HCT116 (cell line): ENCODE data around the gene LINC00632. TPM values are rescaled to one million over a fixed set of nuclear protein-coding genes. Genes with fewer than 3 reads are reported as not detected.

Experiments
- ATAC-seq: fragments of 200-7000 bp; cut with Tn5 transposase; 2 replicates; pipeline ENCODE4 v1.9.1; 2020; ENCODE audit warnings: mild to moderate bottlenecking, moderate library complexity
- BruUV-seq: library from RNA; stranded (reverse); fragments of 400-500 nt; replicated peaks from 2 replicates; lab custom pipeline; 2021; lab: Mats Ljungman, UMichigan
- CTCF ChIA-PET: fragments of 300-600 bp; sonication (Branson Sonifier 250); formaldehyde crosslinking; loops from one replicate; lab custom pipeline; 2021; ENCODE audit warnings: antibody characterized with exemption; lab: Charles Lee
- POLR2A ChIA-PET: fragments of 300-600, 350-600 bp; sonication (Branson Sonifier 250); formaldehyde crosslinking; loops from one replicate; lab custom pipeline; 2021; ENCODE audit warnings: antibody characterized with exemption; lab: Charles Lee
- RAD21 ChIA-PET, 2 experiments: fragments of 300-600 bp; sonication (Branson Sonifier 250); formaldehyde crosslinking; loops; one replicate each; lab custom pipeline; 2023; ENCODE audit warnings: low total read pairs in 2 of 2; ENCODE audit not compliant: uncharacterized antibody in 2 of 2, unreplicated experiment in 2 of 2, low non-redundant PET in 1 of 2; lab: Charles Lee
- DNase-seq: peaks from one replicate; pipeline ENCODE4 v3.0.0-alpha.2; 2010; ENCODE audit warnings: low read depth, low spot score
- H2AFZ ChIP-seq: fragments of 200-600 bp; shearing (Covaris generic), sonication (generic); 2 replicates; pipeline ENCODE4 v1.6.1; 2017; ENCODE audit warnings: low read depth, mixed run types, mixed read lengths, antibody characterized with exemption, low read length; ENCODE audit not compliant: poor library complexity, severe bottlenecking
- H3K27ac ChIP-seq: 2 replicates; pipeline ENCODE4 v1.5.1; 2012; ENCODE audit warnings: low read depth, low read length
- H3K27me3 ChIP-seq: fragments of 200-600 bp; sonication (generic); 2 replicates; pipeline ENCODE4 v1.6.1; 2016; ENCODE audit warnings: mixed run types, low read length, mixed read lengths; ENCODE audit not compliant: insufficient read depth
- H3K36me3 ChIP-seq, 2 experiments: fragments of 200-500 bp in 1 of 2; fragments of 200-600 bp in 1 of 2; sonication (Bioruptor generic) in 1 of 2; sonication (generic) in 1 of 2; 2 replicates each; pipeline versions ENCODE4 v1.5.1 to v1.6.1; 2014 to 2016; ENCODE audit warnings: low read length in 2 of 2, inconsistent platforms in 1 of 2, mixed read lengths in 1 of 2, mixed run types in 1 of 2; ENCODE audit not compliant: insufficient read depth in 2 of 2, control insufficient read depth in 1 of 2
- H3K4me1 ChIP-seq, 2 experiments: fragments of 200-600 bp in 1 of 2; sonication (generic) in 1 of 2; 2 replicates each; pipeline versions ENCODE4 v1.5.1 to v1.6.1; 2012 to 2017; ENCODE audit warnings: low read length in 2 of 2, inconsistent platforms in 1 of 2, mild to moderate bottlenecking in 1 of 2, mixed read lengths in 1 of 2, mixed run types in 1 of 2, moderate library complexity in 1 of 2; ENCODE audit not compliant: insufficient read depth in 2 of 2, control insufficient read depth in 1 of 2
- H3K4me2 ChIP-seq: fragments of 200-600 bp; sonication (generic); 2 replicates; pipeline ENCODE4 v1.6.1; 2017; ENCODE audit warnings: mixed run types, low read length, mixed read lengths
- H3K4me3 ChIP-seq, 2 experiments: fragments of 200-600 bp in 1 of 2; sonication (generic) in 1 of 2; replicated peaks in 1 of 2; 2 replicates each; pipeline ENCODE4 v1.5.1; 2011 to 2016; ENCODE audit warnings: low read length in 2 of 2, control low read depth in 1 of 2, low read depth in 1 of 2, mild to moderate bottlenecking in 1 of 2, mixed read lengths in 1 of 2, mixed run types in 1 of 2
- H3K79me2 ChIP-seq: fragments of 200-600 bp; sonication (generic); 2 replicates; pipeline ENCODE4 v1.6.1; 2017; ENCODE audit warnings: mild to moderate bottlenecking, mixed run types, low read length, moderate library complexity, mixed read lengths; ENCODE audit not compliant: insufficient read depth
- H3K9ac ChIP-seq: fragments of 200-600 bp; sonication (generic); 2 replicates; pipeline ENCODE4 v1.6.1; 2016; ENCODE audit warnings: low read length, mixed read lengths
- H3K9me2 ChIP-seq: fragments of 200-600 bp; sonication (generic), shearing (Covaris generic); 2 replicates; pipeline ENCODE4 v1.6.1; 2017; ENCODE audit warnings: mixed run types, mild to moderate bottlenecking, moderate library complexity; ENCODE audit not compliant: insufficient read depth
- H3K9me3 ChIP-seq, 2 experiments: fragments of 200-500 bp in 1 of 2; fragments of 200-600 bp in 1 of 2; sonication (Bioruptor generic) in 1 of 2; sonication (generic) in 1 of 2; 2 replicates each; pipeline ENCODE4 v1.6.1; 2014 to 2017; ENCODE audit warnings: low read length in 2 of 2, mixed read lengths in 2 of 2, inconsistent platforms in 1 of 2, low read depth in 1 of 2, mild to moderate bottlenecking in 1 of 2, mixed run types in 1 of 2, moderate library complexity in 1 of 2; ENCODE audit not compliant: control insufficient read depth in 1 of 2, insufficient read depth in 1 of 2
- H4K20me1 ChIP-seq: fragments of 200-600 bp; sonication (generic), shearing (Covaris generic); 2 replicates; pipeline ENCODE4 v1.6.1; 2017; ENCODE audit warnings: mixed run types, mild to moderate bottlenecking, moderate library complexity; ENCODE audit not compliant: insufficient read depth
- CBX3 ChIP-seq: IDR thresholded peaks from 2 replicates; pipeline ENCODE4 v1.6.1; 2012; ENCODE audit warnings: low read depth
- CEBPB ChIP-seq: IDR thresholded peaks from 2 replicates; pipeline ENCODE4 v1.6.1; 2012; ENCODE audit warnings: low read depth
- EGR1 ChIP-seq: IDR thresholded peaks from 2 replicates; pipeline ENCODE4 v1.6.1; 2012; ENCODE audit warnings: low read depth
- ELF1 ChIP-seq: IDR thresholded peaks from 2 replicates; pipeline ENCODE4 v1.6.1; 2012; ENCODE audit warnings: low read depth, borderline replicate concordance
- FOSL1 ChIP-seq: IDR thresholded peaks from 2 replicates; pipeline ENCODE4 v1.6.1; 2012; ENCODE audit warnings: low read depth
- POLR2A ChIP-seq: IDR thresholded peaks from 2 replicates; pipeline ENCODE4 v1.7.0; 2011; ENCODE audit warnings: borderline replicate concordance; ENCODE audit not compliant: insufficient read depth, insufficient read length; ENCODE audit errors: extremely low read depth
- POLR2AphosphoS5 ChIP-seq: IDR thresholded peaks from 2 replicates; pipeline ENCODE4 v1.6.1; 2011; ENCODE audit warnings: mild to moderate bottlenecking, low read depth, low read length, moderate library complexity
- RAD21 ChIP-seq: IDR thresholded peaks from 2 replicates; pipeline ENCODE4 v1.6.1; 2012; ENCODE audit warnings: low read depth, mild to moderate bottlenecking
- SP1 ChIP-seq: IDR thresholded peaks from 2 replicates; pipeline ENCODE4 v1.6.1; 2012; ENCODE audit warnings: low read depth
- SRF ChIP-seq: IDR thresholded peaks from 2 replicates; pipeline ENCODE4 v1.6.1; 2012; ENCODE audit warnings: low read depth
- ZFX ChIP-seq: fragments of 450-650 bp; IDR thresholded peaks from 2 replicates; pipeline ENCODE4 v1.6.1; 2017
- ZNF274 ChIP-seq: fragments of 200-500 bp; sonication (Bioruptor generic); IDR thresholded peaks from 2 replicates; pipeline ENCODE4 v1.6.1; 2014; ENCODE audit warnings: mild to moderate bottlenecking, low read depth, low read length, inconsistent platforms
- intact Hi-C: fragments of 100-400 bp; cut with micrococcal nuclease; formaldehyde crosslinking; loops from 2 replicates; pipeline ENCODE4 v1.10.0; 2022
- total RNA-seq: library from RNA; stranded (reverse); gene quantifications from one replicate; pipeline ENCODE4 v1.2.1, GENCODE V29; 2021; ENCODE audit not compliant: unreplicated experiment
- TF ChIP-seq, protein P1 (sequence below): IDR thresholded peaks from 2 replicates; pipeline ENCODE4 v1.6.1; 2012
- TF ChIP-seq, protein P2 (sequence below), 3 experiments: fragments of 200-600 bp in 1 of 3; sonication (generic) in 1 of 3; IDR thresholded peaks in 2 of 3; conservative IDR thresholded peaks in 1 of 3; 2 replicates each; pipeline ENCODE4 v1.5.1; 2012 to 2017; ENCODE audit warnings: low read depth in 2 of 3, low read length in 2 of 3, antibody characterized with exemption in 1 of 3, borderline replicate concordance in 1 of 3, control low read depth in 1 of 3, mild to moderate bottlenecking in 1 of 3, mixed read lengths in 1 of 3, mixed run types in 1 of 3, moderate library complexity in 1 of 3; ENCODE audit not compliant: insufficient read depth in 1 of 3
- TF ChIP-seq, protein P3 (sequence below): IDR thresholded peaks from 2 replicates; pipeline ENCODE4 v1.6.1; 2012

LINC00632 gene
- total RNA-seq, 1 experiment from 2014 or later: 0.15 TPM

DNA sequence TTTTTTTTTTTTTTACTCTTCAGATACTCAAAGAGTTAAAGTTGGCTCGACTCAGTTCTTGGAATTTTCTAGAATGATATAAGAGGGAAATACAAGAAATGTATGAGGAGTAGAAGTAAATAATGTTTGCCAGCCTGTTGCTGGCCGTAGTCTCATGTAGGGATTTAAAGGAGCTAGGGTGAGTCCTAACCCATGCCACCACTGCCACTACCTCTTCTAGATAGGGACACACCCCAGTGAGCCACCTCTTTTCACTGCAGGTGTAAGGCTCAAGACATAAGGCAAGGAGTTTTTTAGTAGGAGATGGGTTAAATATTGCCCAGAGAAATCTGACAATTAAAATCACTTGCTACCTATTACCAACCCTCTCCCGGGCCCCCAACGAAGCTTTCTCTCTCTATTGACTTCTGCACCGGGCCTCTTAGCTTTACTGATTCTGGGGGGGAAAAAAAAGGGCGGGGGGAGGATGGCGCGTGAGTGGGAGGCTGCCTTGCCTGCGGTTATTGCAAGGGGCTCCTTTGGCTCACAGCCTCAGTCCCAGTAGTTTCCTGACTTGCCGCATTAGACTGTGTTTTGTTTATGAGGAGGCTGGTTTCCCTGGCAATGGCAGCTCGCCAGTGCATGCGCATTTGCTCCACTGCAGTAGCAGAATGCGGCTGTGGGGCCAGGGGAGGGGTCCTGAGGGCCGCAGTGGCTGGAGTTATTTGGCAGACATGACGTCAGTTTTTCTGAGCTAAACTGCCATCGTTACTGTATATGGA, 3.0 kb downstream of the LINC00632 start:
- no peak overlapping the region for H3K27ac ChIP-seq
- H3K36me3 ChIP-seq: no peaks in the 10 kb centered on the region
- POLR2A ChIA-PET: no interaction called here
- H4K20me1 ChIP-seq: no peaks in the 10 kb centered on the region
- no peaks in the 10 kb centered on the region for H3K79me2 ChIP-seq
- no peak overlapping the region for H3K9ac ChIP-seq
- no peak for DNase-seq
- RAD21 ChIA-PET: no interaction called here
- H2AFZ ChIP-seq: no peak overlapping the region
- no TSS peak for BruUV-seq
- H3K9me3 ChIP-seq: no peaks in the 10 kb centered on the region
- TF ChIP-seq SP1: no peak
- TF ChIP-seq, protein P1, sequence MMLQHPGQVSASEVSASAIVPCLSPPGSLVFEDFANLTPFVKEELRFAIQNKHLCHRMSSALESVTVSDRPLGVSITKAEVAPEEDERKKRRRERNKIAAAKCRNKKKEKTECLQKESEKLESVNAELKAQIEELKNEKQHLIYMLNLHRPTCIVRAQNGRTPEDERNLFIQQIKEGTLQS: no peak
- TF ChIP-seq CEBPB: no peak
- TF ChIP-seq RAD21: no peak
- TF ChIP-seq ELF1: no peak
- TF ChIP-seq ZNF274: no peak
- TF ChIP-seq EGR1: no peak
- TF ChIP-seq SRF: no peak
- TF ChIP-seq, protein P2, sequence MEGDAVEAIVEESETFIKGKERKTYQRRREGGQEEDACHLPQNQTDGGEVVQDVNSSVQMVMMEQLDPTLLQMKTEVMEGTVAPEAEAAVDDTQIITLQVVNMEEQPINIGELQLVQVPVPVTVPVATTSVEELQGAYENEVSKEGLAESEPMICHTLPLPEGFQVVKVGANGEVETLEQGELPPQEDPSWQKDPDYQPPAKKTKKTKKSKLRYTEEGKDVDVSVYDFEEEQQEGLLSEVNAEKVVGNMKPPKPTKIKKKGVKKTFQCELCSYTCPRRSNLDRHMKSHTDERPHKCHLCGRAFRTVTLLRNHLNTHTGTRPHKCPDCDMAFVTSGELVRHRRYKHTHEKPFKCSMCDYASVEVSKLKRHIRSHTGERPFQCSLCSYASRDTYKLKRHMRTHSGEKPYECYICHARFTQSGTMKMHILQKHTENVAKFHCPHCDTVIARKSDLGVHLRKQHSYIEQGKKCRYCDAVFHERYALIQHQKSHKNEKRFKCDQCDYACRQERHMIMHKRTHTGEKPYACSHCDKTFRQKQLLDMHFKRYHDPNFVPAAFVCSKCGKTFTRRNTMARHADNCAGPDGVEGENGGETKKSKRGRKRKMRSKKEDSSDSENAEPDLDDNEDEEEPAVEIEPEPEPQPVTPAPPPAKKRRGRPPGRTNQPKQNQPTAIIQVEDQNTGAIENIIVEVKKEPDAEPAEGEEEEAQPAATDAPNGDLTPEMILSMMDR (IDR thresholded peaks at IDR 0.05 in 2 of 3, conservative IDR thresholded peaks at IDR 0.05 in 1 of 3; ENCODE audit: borderline replicate concordance in 1 of 3, insufficient read depth in 1 of 3, low read depth in 2 of 3, low read length in 2 of 3): no peak
- TF ChIP-seq CBX3: no peak
- TF ChIP-seq, protein P3, sequence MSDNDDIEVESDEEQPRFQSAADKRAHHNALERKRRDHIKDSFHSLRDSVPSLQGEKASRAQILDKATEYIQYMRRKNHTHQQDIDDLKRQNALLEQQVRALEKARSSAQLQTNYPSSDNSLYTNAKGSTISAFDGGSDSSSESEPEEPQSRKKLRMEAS: no peak
- no peak for TF ChIP-seq ZFX
- TF ChIP-seq FOSL1: no peak
- TF ChIP-seq POLR2A: no peak
- TF ChIP-seq POLR2AphosphoS5: no peak
- no peaks in the 10 kb centered on the region for H3K9me2 ChIP-seq
- no peak for ATAC-seq
- intact Hi-C loops: no loop called here
- H3K27me3 ChIP-seq: no peaks in the 10 kb centered on the region
- H3K4me1 ChIP-seq: no peaks in the 10 kb centered on the region
- H3K4me2 ChIP-seq: no peak overlapping the region
- CTCF ChIA-PET: no interaction called here
- no peak overlapping the region for H3K4me3 ChIP-seq
